Measurements from ENCODE around the gene BLM. TPM values are rescaled to one million over a fixed set of nuclear protein-coding genes. Genes with fewer than 3 reads are reported as not detected.
"Not testable (repeated sequence)": the region's sequence is repeated elsewhere in the genome, so short reads cannot be mapped to it uniquely, and the experiment has no call there.

BLM gene
- 10 to 100 TPM; 46.4 to 47.1 TPM for total RNA-seq

- POLR2A ChIA-PET = interaction anchor here (0.6 to 1.4 kb wide), 8 partner anchors 40 to 306 kb away, joined by 3 to 4 read pairs (median 3); partner anchors contain the start of genes HDDC3 and RCCD1
- CTCF ChIA-PET = interaction anchor here (0.8 to 1.5 kb wide), 7 partner anchors 10 to 215 kb away, joined by 3 to 7 read pairs (median 4); partner anchors contain the start of genes HDDC3 and MAN2A2
Observed at GRCh38 chr15:90716976-90717821, at the start of gene BLM. Gene BLM (plus strand): TSS chr15:90717346. CDS start chr15:90747393, 30,047 bp downstream.

GRCh38 chr15:90667755-90668345 is 49.3 kb upstream of the BLM start:
- ChIA-PET CTCF (interaction anchor here (1.0 to 1.2 kb wide), 2 partner anchors 20 to 218 kb away, joined by 3 to 4 read pairs; no protein-coding TSS in a partner anchor), POLR2A (interaction anchor here (0.7 kb wide), 1 partner anchor 456 kb away, joined by 4 read pairs; no protein-coding TSS in a partner anchor)

GRCh38 chr15:90670631-90671030 is 46.5 kb upstream of the BLM start:
- POLR2A ChIA-PET = not testable (repeated sequence)
- CTCF ChIA-PET = interaction anchor here (1.6 kb wide), 1 partner anchor 215 kb away, joined by 5 read pairs; no protein-coding TSS in a partner anchor

- ChIA-PET CTCF (interaction anchor here (0.8 kb wide), 1 partner anchor 29 kb away, joined by 4 read pairs; no protein-coding TSS in a partner anchor), POLR2A (no interaction called here)
Observed at GRCh38 chr15:90671216-90671615, 45.9 kb upstream of the BLM start.

- CTCF ChIA-PET = not testable (repeated sequence)
Observed at GRCh38 chr15:90673357-90673756, 43.8 kb upstream of the BLM start.

GRCh38 chr15:90674476-90674875 is 42.7 kb upstream of the BLM start:
- ChIA-PET POLR2A (no interaction called here), CTCF (no interaction called here)

More at GRCh38 chr15:90673357-90673756, 43.8 kb upstream of the BLM start:
- POLR2A ChIA-PET = not testable (repeated sequence)

- CTCF ChIA-PET = interaction anchor here (1.0 kb wide), 1 partner anchor 355 kb away, joined by 3 read pairs; no protein-coding TSS in a partner anchor
Observed at GRCh38 chr15:90675464-90675863, 41.7 kb upstream of the BLM start.

GRCh38 chr15:90677807-90678790 is 39.0 kb upstream of the BLM start:
- CTCF ChIA-PET = interaction anchor here (0.6 to 0.9 kb wide), 3 partner anchors 30 to 245 kb away, joined by 3 to 4 read pairs (median 3); no protein-coding TSS in a partner anchor

More at GRCh38 chr15:90675464-90675863, 41.7 kb upstream of the BLM start:
- POLR2A ChIA-PET = no interaction called here

GRCh38 chr15:90679959-90680358 is 37.2 kb upstream of the BLM start:
- CTCF ChIA-PET = no interaction called here

More at GRCh38 chr15:90677807-90678790, 39.0 kb upstream of the BLM start:
- POLR2A ChIA-PET = interaction anchor here (0.6 kb wide), 1 partner anchor 39 kb away, joined by 3 read pairs; the partner anchor contains the start of gene BLM

GRCh38 chr15:90680371-90680935 is 36.7 kb upstream of the BLM start:
- ChIA-PET POLR2A (no interaction called here), CTCF (no interaction called here)

More at GRCh38 chr15:90679959-90680358, 37.2 kb upstream of the BLM start:
- POLR2A ChIA-PET = no interaction called here

GRCh38 chr15:90681056-90681455 is 36.1 kb upstream of the BLM start:
- CTCF ChIA-PET = no interaction called here
- POLR2A ChIA-PET = no interaction called here

- ChIA-PET CTCF (no interaction called here), POLR2A (no interaction called here)
Observed at GRCh38 chr15:90681480-90681879, 35.7 kb upstream of the BLM start.

- ChIA-PET POLR2A (interaction anchor here (0.6 kb wide), 1 partner anchor 202 kb away, joined by 4 read pairs; no protein-coding TSS in a partner anchor), CTCF (no interaction called here)
Observed at GRCh38 chr15:90683371-90683770, 33.8 kb upstream of the BLM start.

GRCh38 chr15:90683876-90684275 is 33.3 kb upstream of the BLM start:
- POLR2A ChIA-PET = no interaction called here
- CTCF ChIA-PET = no interaction called here

- CTCF ChIA-PET = interaction anchor here (0.6 kb wide), 2 partner anchors 90 to 608 kb away, joined by 3 read pairs; no protein-coding TSS in a partner anchor
- POLR2A ChIA-PET = no interaction called here
Observed at GRCh38 chr15:90684281-90684680, 32.9 kb upstream of the BLM start.

GRCh38 chr15:90685591-90686434 is 31.3 kb upstream of the BLM start:
- ChIA-PET POLR2A (no interaction called here), CTCF (interaction anchor here (1.8 kb wide), 1 partner anchor 246 kb away, joined by 6 read pairs; the partner anchor contains the start of gene HDDC3)

GRCh38 chr15:90686435-90687218 is 30.5 kb upstream of the BLM start:
- CTCF ChIA-PET = interaction anchor here (0.7 to 1.8 kb wide), 2 partner anchors 153 to 246 kb away, joined by 3 to 6 read pairs; partner anchors contain the start of gene HDDC3
- POLR2A ChIA-PET = no interaction called here

Measured in activated CD8-positive, alpha-beta memory T cell treated with anti-CD3 and anti-CD28 coated beads for 36 hours (primary cell).